Stomach (tissue), 9 donors: ENCODE measurements around the gene PAX5. TPM values are rescaled to one million over a fixed set of nuclear protein-coding genes. Genes with fewer than 3 reads are reported as not detected.

Experiments used
- DNase-seq, 2 donors: peaks; one replicate each; pipeline versions ENCODE4 v3.0.0 to v3.0.0-alpha.2; 2013 to 2019
- H3K27ac ChIP-seq, 5 donors: fragments of 200-600 bp in 4 of 5; sonication (generic) in 4 of 5; one replicate each; pipeline ENCODE4 v1.5.1; 2013 to 2019; ENCODE audit warnings: mild to moderate bottlenecking in 1 of 5, moderate library complexity in 1 of 5
- H3K27me3 ChIP-seq, 3 donors: fragments of 200-600 bp; sonication (generic); one replicate each; pipeline ENCODE4 v1.5.1; 2017 to 2019; ENCODE audit warnings: mixed run types in 1 of 3
- H3K36me3 ChIP-seq, 4 donors: fragments of 200-600 bp; sonication (generic); 1 replicate in 3 of 4; 2 replicates in 1 of 4; pipeline ENCODE4 v1.5.1; 2016 to 2019
- H3K4me1 ChIP-seq, 4 donors: fragments of 200-600 bp; sonication (generic); one replicate each; pipeline ENCODE4 v1.5.1; 2016 to 2019
- H3K4me3 ChIP-seq, 4 donors: fragments of 200-600 bp; sonication (generic) in 3 of 4; one replicate each; pipeline ENCODE4 v1.5.1; 2016 to 2019; ENCODE audit warnings: mild to moderate bottlenecking in 1 of 4
- H3K9me3 ChIP-seq, 4 donors: fragments of 200-600 bp; sonication (generic); one replicate each; pipeline ENCODE4 v1.5.1; 2016 to 2019
- CTCF ChIP-seq, 7 experiments: fragments of 450-650 bp in 4 of 7; fragments of 200-600 bp in 3 of 7; sonication (generic) in 3 of 7; IDR thresholded peaks; one replicate each; pipeline ENCODE4 v1.5.1; 2016 to 2019; ENCODE audit warnings: antibody characterized with exemption in 7 of 7, control low read depth in 2 of 7, mild to moderate bottlenecking in 1 of 7
- EP300 ChIP-seq: sonication (generic); formaldehyde crosslinking; IDR thresholded peaks from one replicate; pipeline ENCODE4 v1.6.1; 2017; ENCODE audit warnings: antibody characterized with exemption
- POLR2A ChIP-seq, 4 donors: fragments of 450-650 bp; IDR thresholded peaks; one replicate each; pipeline ENCODE4 v1.6.1; 2016; ENCODE audit warnings: antibody characterized with exemption in 4 of 4, control low read depth in 2 of 4, mild to moderate bottlenecking in 1 of 4, moderate library complexity in 1 of 4
- POLR2AphosphoS5 ChIP-seq, 3 donors: sonication (generic); formaldehyde crosslinking; IDR thresholded peaks; one replicate each; pipeline ENCODE4 v1.6.1; 2016; ENCODE audit warnings: antibody characterized with exemption in 3 of 3
- WGBS, 5 donors: extraction: QIAGEN DNeasy Blood & Tissue Kit in 3 of 5; methylation state at CpG; one replicate each; pipeline versions ENCODE4 v1.1.5 to v1.1.7; 2013 to 2018; 5-methylcytosine and 5-hydroxymethylcytosine counted together
- intact Hi-C: fragments of 100-400 bp; cut with DNase I; formaldehyde crosslinking; loops from one replicate; pipeline ENCODE4 v1.15.1; 2023; ENCODE audit warnings: low total_unique reads
- polyA plus RNA-seq, 3 donors: library from polyadenylated mRNA; stranded (reverse); fragments of 200-250 nt; gene quantifications; one replicate each; pipeline ENCODE4 v1.2.3, GENCODE V29; 2013
- total RNA-seq, 5 donors: library from RNA; depleted of rRNA; stranded (reverse); fragments of >200 nt; gene quantifications; one replicate each; pipeline versions ENCODE4 v1.1.0 to v1.2.3, GENCODE V29; 2014 to 2016
- donor health status: healthy with polysubstance abuse.
- donor health status: Bipolar disorder and iron deficiency.
- donor health status: healthy.

PAX5 gene
- total and polyA plus RNA-seq, 8 donors = 0.43 to 1.3 TPM; not detected in 6

DNA sequence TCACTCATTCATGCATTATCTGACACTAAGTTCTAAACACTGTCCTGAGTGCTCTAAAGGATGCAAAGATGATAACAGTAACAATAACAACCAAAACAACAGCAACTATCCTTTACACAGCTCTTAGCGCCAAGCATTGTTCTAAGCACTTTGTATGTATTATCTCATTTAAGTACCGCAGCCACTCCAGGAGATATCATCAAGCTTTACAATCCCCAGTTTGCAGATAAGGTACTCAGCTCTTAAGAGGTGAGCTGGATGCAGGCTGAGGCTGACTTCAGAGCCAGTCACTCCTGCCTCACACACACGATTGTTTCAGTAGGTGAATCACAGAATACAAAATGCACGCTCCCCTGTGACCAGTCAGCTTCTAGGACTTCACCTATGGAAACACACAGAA, 141.8 kb downstream of the PAX5 start:
- TF ChIP-seq CTCF (IDR thresholded peaks at IDR 0.05) = no peak
- TF ChIP-seq EP300 = no peak
- no peak for TF ChIP-seq POLR2A (IDR thresholded peaks at IDR 0.05)
- no peak for TF ChIP-seq POLR2AphosphoS5 (IDR thresholded peaks at IDR 0.05)
- no peaks in the 10 kb centered on the region for H3K4me1 ChIP-seq
- H3K27me3 ChIP-seq = peaks cover 0 to 30% (median 4%) of the 10 kb centered on the region in 3 donors
- WGBS, 5 donors = 57 to 67% (median 62%) methylated on average over 4 of the region's 4 CpGs
- no peak for DNase-seq
- no peak overlapping the region for H3K27ac ChIP-seq
- no peak overlapping the region for H3K4me3 ChIP-seq
- intact Hi-C loops = no loop called here
- no peaks in the 10 kb centered on the region for H3K36me3 ChIP-seq
- H3K9me3 ChIP-seq = no peaks in the 10 kb centered on the region

- no peak overlapping the region for H3K27ac ChIP-seq
- no peaks in the 10 kb centered on the region for H3K9me3 ChIP-seq
- peak in 1 of 2 donors; percentile 27 for DNase-seq
- 42 to 60% (median 48%) methylated on average over 13 of the region's 13 CpGs for WGBS, 5 donors
- intact Hi-C loops = no loop called here
- peaks cover 0 to 30% (median 4%) of the 10 kb centered on the region in 3 donors for H3K27me3 ChIP-seq
- no peaks in the 10 kb centered on the region for H3K4me1 ChIP-seq
- no peak for TF ChIP-seq EP300
- H3K36me3 ChIP-seq = no peaks in the 10 kb centered on the region
- H3K4me3 ChIP-seq = no peak overlapping the region
Observed at GRCh38 chr9:36891341-36891811, 142.7 kb downstream of the PAX5 start.

GRCh38 chr9:36889844-36890243, 144.2 kb downstream of the PAX5 start:
- WGBS, 5 donors = 54 to 64% (median 58%) methylated on average over 6 of the region's 6 CpGs
- intact Hi-C loops = no loop called here

DNA sequence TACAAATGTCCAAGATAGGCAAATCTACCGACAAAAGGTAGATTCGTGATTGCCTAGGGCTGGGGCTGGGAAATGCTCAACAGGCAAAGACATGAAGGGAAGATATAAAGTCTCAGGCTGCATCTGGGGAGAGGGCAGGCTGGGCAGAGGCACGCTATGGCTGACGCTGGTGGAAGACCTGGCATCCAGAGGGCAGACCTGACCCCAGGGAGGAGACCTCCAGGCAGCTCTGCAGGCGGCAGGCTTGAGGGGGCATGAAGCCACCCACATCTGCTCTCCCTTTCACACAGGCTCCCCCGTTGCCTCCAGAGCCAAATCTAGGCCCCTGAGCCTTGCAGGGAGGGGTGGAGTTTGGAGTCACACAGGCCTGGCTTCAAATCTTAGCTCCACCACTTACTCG, 145.5 kb downstream of the PAX5 start:
- DNase-seq = no peak
- WGBS, 5 donors = 59 to 76% (median 68%) methylated on average over 6 to 7 of the region's 7 CpGs
- intact Hi-C loops = no loop called here
- H3K36me3 ChIP-seq = no peaks in the 10 kb centered on the region
- no peaks in the 10 kb centered on the region for H3K4me1 ChIP-seq
- no peak overlapping the region for H3K4me3 ChIP-seq
- TF ChIP-seq EP300 (no peak), CTCF (IDR thresholded peaks at IDR 0.05) (no peak), POLR2AphosphoS5 (IDR thresholded peaks at IDR 0.05) (no peak), POLR2A (IDR thresholded peaks at IDR 0.05) (no peak)
- no peaks in the 10 kb centered on the region for H3K9me3 ChIP-seq
- peaks cover 0 to 49% (median 4%) of the 10 kb centered on the region in 3 donors for H3K27me3 ChIP-seq
- no peak overlapping the region for H3K27ac ChIP-seq

More at GRCh38 chr9:36889844-36890243, 144.2 kb downstream of the PAX5 start:
- Histone ChIP-seq H3K4me1 (no peaks in the 10 kb centered on the region), H3K27ac (no peak overlapping the region), H3K36me3 (no peaks in the 10 kb centered on the region), H3K4me3 (no peak overlapping the region), H3K27me3 (peaks cover 0 to 45% (median 4%) of the 10 kb centered on the region in 3 donors), H3K9me3 (no peaks in the 10 kb centered on the region)
- no peak for DNase-seq
- TF ChIP-seq CTCF (IDR thresholded peaks at IDR 0.05) (no peak), EP300 (no peak), POLR2A (IDR thresholded peaks at IDR 0.05) (no peak), POLR2AphosphoS5 (IDR thresholded peaks at IDR 0.05) (no peak)

DNA sequence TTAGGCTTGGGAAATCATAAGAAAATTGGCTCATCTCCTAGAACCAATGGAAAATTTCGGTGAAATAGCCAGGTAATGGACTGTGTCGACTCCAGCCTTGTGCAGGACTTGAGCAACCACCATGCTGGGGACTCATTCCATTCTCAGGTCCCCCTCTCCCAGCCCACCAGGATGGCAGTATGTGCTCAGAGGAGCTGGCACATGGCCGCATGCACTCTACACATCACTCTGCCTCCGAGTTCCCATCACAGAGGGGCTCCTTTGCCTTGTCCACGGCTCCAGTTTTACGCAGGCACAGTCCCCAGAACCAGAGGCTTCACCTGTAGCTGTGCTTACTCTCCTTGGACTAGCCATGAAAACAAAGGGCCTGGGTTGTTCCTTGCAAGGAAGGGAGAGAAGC, 149.3 kb downstream of the PAX5 start:
- 71 to 83% (median 77%) methylated on average over 6 of the region's 6 CpGs for WGBS, 5 donors
- intact Hi-C loops = no loop called here

More for the DNA sequence above, 149.3 kb downstream of the PAX5 start:
- no peaks in the 10 kb centered on the region for H3K4me1 ChIP-seq
- H3K4me3 ChIP-seq = no peak overlapping the region
- no peak for TF ChIP-seq POLR2A (IDR thresholded peaks at IDR 0.05)
- TF ChIP-seq EP300 = no peak
- no peak for TF ChIP-seq POLR2AphosphoS5 (IDR thresholded peaks at IDR 0.05)
- no peak for TF ChIP-seq CTCF (IDR thresholded peaks at IDR 0.05)
- peaks cover 0 to 39% (median 0%) of the 10 kb centered on the region in 3 donors for H3K27me3 ChIP-seq
- no peak for DNase-seq
- H3K36me3 ChIP-seq = no peaks in the 10 kb centered on the region
- no peak overlapping the region for H3K27ac ChIP-seq
- H3K9me3 ChIP-seq = no peaks in the 10 kb centered on the region
